H1 (cell line): ENCODE data around the gene FBXW8.

Experiments used
- BACH1 ChIP-seq: IDR thresholded peaks from 2 replicates; pipeline ENCODE4 v1.6.1; 2012; ENCODE audit warnings: low read length, improper control_type of control experiment
- CTCF ChIP-seq, 3 experiments: IDR thresholded peaks; 1 replicate in 2 of 3; 2 replicates in 1 of 3; pipeline versions ENCODE4 v1.5.1 to v1.6.1; 2011; ENCODE audit warnings: low read length in 3 of 3, mild to moderate bottlenecking in 3 of 3, inconsistent platforms in 2 of 3, low read depth in 1 of 3, moderate library complexity in 1 of 3; ENCODE audit not compliant: insufficient read depth in 1 of 3; ENCODE audit errors: control extremely low read depth in 1 of 3
- EP300 ChIP-seq, 2 experiments: IDR thresholded peaks; 1 replicate in 1 of 2; 2 replicates in 1 of 2; pipeline ENCODE4 v1.6.1; 2011 to 2012; ENCODE audit warnings: low read depth in 2 of 2, low read length in 2 of 2, mild to moderate bottlenecking in 2 of 2, borderline replicate concordance in 1 of 2, inconsistent platforms in 1 of 2, moderate library complexity in 1 of 2
- EZH2 ChIP-seq: fragments of 200-600 bp; sonication (generic); IDR thresholded peaks from 2 replicates; pipeline ENCODE4 v1.7.1; 2012; ENCODE audit warnings: low read depth, mild to moderate bottlenecking, moderate library complexity, low read length, inconsistent platforms; ENCODE audit not compliant: severe bottlenecking
- KDM1A ChIP-seq: fragments of 200-600, 300-600 bp; sonication (generic); IDR thresholded peaks from 2 replicates; pipeline ENCODE4 v1.7.1; 2016; ENCODE audit warnings: mild to moderate bottlenecking, low read length, borderline replicate concordance
- NRF1 ChIP-seq: IDR thresholded peaks from 2 replicates; pipeline ENCODE4 v1.6.1; 2011; ENCODE audit warnings: mild to moderate bottlenecking, low read depth, low read length, improper control_type of control experiment
- PHF8 ChIP-seq: fragments of 200-600 bp; sonication (generic); conservative IDR thresholded peaks from 2 replicates; pipeline ENCODE4 v1.7.1; 2012; ENCODE audit warnings: low read depth, mild to moderate bottlenecking, inconsistent platforms, low read length, moderate library complexity
- POLR2A ChIP-seq, 2 experiments: IDR thresholded peaks; 1 replicate in 1 of 2; 2 replicates in 1 of 2; pipeline ENCODE4 v1.6.1; 2011; ENCODE audit warnings: low read depth in 2 of 2, low read length in 2 of 2, mild to moderate bottlenecking in 2 of 2; ENCODE audit errors: control extremely low read depth in 1 of 2
- POLR2AphosphoS5 ChIP-seq: IDR thresholded peaks from 2 replicates; pipeline ENCODE4 v1.6.1; 2011; ENCODE audit warnings: low read depth, low read length
- TAF1 ChIP-seq: IDR thresholded peaks from 2 replicates; pipeline ENCODE4 v1.6.1; 2011; ENCODE audit warnings: mild to moderate bottlenecking, low read depth, low read length
- TAF7 ChIP-seq: optimal IDR thresholded peaks from 2 replicates; pipeline ENCODE3; 2011; ENCODE audit warnings: low read depth, mild to moderate bottlenecking, inconsistent platforms, low read length, moderate library complexity, borderline replicate concordance
- TBP ChIP-seq: IDR thresholded peaks from 2 replicates; pipeline ENCODE4 v1.6.1; 2011; ENCODE audit warnings: low read depth, low read length, improper control_type of control experiment
- USF2 ChIP-seq: IDR thresholded peaks from 2 replicates; pipeline ENCODE4 v1.6.1; 2011; ENCODE audit warnings: low read length, improper control_type of control experiment
- ZNF274 ChIP-seq: IDR thresholded peaks from 2 replicates; pipeline ENCODE4 v1.7.0; 2012; ENCODE audit warnings: low read length, borderline replicate concordance; ENCODE audit errors: extremely low read depth

DNA sequence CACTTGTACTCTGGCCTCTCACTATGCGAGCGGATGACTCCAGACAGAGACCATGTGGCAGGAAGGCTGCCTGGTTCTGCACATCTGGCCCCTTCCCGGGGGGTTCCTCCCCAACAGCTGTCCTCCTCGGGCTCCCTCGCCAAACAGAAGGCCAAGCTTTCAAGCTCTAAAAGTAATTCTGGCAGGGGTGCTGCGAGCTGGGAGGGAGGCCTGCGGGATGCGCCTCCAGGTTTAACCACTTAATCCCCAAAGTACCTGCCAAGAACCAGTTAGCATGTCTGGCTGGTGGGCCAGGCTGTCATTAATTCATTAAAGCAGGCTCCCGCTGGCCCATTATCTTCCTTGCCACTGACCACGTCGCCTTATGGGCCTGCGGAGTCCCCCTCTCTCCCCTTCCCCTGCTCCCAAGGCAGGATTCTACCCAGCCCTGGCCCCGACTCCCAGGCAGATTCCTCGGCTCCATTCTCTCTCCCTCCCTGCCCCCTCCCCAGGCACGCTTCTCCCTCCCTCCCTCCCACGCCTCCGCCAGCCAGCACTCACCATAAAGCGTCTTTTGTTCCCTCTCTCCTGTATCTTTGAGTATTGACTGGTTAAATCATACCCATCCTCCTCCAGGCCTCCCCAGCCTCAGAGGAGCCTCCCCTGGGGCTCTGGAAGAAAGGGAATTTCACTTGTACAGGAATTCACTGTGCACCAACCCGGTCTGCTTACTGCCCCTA lies 34.4 kb upstream of the FBXW8 start:
- TF ChIP-seq POLR2A (IDR thresholded peaks at IDR 0.05; ENCODE audit: control extremely low read depth in 1 of 2, low read depth in 2 of 2, low read length in 2 of 2) (no peak), KDM1A (no peak), ZNF274 (no peak), TAF7 (no peak), CTCF (IDR thresholded peaks at IDR 0.05; ENCODE audit: control extremely low read depth in 1 of 3, insufficient read depth in 1 of 3, low read depth in 1 of 3, low read length in 3 of 3) (no peak), NRF1 (no peak), EP300 (IDR thresholded peaks at IDR 0.05; ENCODE audit: borderline replicate concordance in 1 of 2, low read depth in 2 of 2, low read length in 2 of 2) (no peak), EZH2 (no peak), USF2 (no peak), POLR2AphosphoS5 (no peak), TAF1 (no peak), TBP (no peak), PHF8 (no peak), BACH1 (no peak)
